H9 (cell line): ENCODE measurements around the gene BMPER. TPM values are rescaled to one million over a fixed set of nuclear protein-coding genes. Genes with fewer than 3 reads are reported as not detected.

Experiments
- DNase-seq: peaks from one replicate; pipeline ENCODE4 v3.0.0-alpha.2; 2017
- H2AFZ ChIP-seq: one replicate; pipeline ENCODE4 v1.6.1; 2013; ENCODE audit warnings: mild to moderate bottlenecking, low read length, control low read depth, moderate library complexity
- H2AK5ac ChIP-seq: 2 replicates; pipeline ENCODE4 v1.6.1; 2013; ENCODE audit warnings: low read length, control low read depth, mixed read lengths; ENCODE audit not compliant: insufficient read length
- H2BK120ac ChIP-seq: one replicate; pipeline ENCODE4 v1.6.1; 2013; ENCODE audit warnings: low read depth, mild to moderate bottlenecking, low read length, control low read depth, inconsistent platforms; ENCODE audit not compliant: poor library complexity, severe bottlenecking
- H2BK12ac ChIP-seq: 2 replicates; pipeline ENCODE4 v1.6.1; 2013; ENCODE audit warnings: low read length, control low read depth, mixed read lengths, low read depth; ENCODE audit not compliant: insufficient read length
- H2BK15ac ChIP-seq: 2 replicates; pipeline ENCODE4 v1.6.1; 2013; ENCODE audit warnings: low read depth, low read length, control low read depth
- H2BK20ac ChIP-seq: one replicate; pipeline ENCODE4 v1.6.1; 2013; ENCODE audit warnings: low read depth, mild to moderate bottlenecking, low read length, control low read depth, inconsistent platforms; ENCODE audit not compliant: poor library complexity, severe bottlenecking
- H2BK5ac ChIP-seq: 2 replicates; pipeline ENCODE4 v1.6.1; 2013; ENCODE audit warnings: low read length, control low read depth, mixed read lengths; ENCODE audit not compliant: insufficient read length
- H3K14ac ChIP-seq: 2 replicates; pipeline ENCODE4 v1.6.1; 2013; ENCODE audit warnings: low read length, control low read depth; ENCODE audit not compliant: insufficient read depth
- H3K18ac ChIP-seq: 2 replicates; pipeline ENCODE4 v1.6.1; 2013; ENCODE audit warnings: low read depth, mild to moderate bottlenecking, mixed read lengths, low read length, control low read depth; ENCODE audit not compliant: insufficient read length
- H3K23ac ChIP-seq: 2 replicates; pipeline ENCODE4 v1.6.1; 2013; ENCODE audit warnings: low read length, control low read depth, mixed read lengths, low read depth; ENCODE audit not compliant: insufficient read length
- H3K23me2 ChIP-seq: 2 replicates; pipeline ENCODE4 v1.6.1; 2013; ENCODE audit warnings: low read depth, mild to moderate bottlenecking, mixed read lengths, low read length, control low read depth; ENCODE audit not compliant: insufficient read length, poor library complexity, severe bottlenecking
- H3K27ac ChIP-seq: 2 replicates; pipeline ENCODE4 v1.5.1; 2013; ENCODE audit warnings: low read length, control low read depth, mixed read lengths, low read depth; ENCODE audit not compliant: insufficient read length
- H3K27me3 ChIP-seq: 2 replicates; pipeline ENCODE4 v1.6.1; 2013; ENCODE audit warnings: low read length, control low read depth, inconsistent platforms; ENCODE audit not compliant: insufficient read depth
- H3K4ac ChIP-seq: 2 replicates; pipeline ENCODE4 v1.6.1; 2013; ENCODE audit warnings: low read depth, mild to moderate bottlenecking, control low read depth, inconsistent platforms, low read length, moderate library complexity
- H3K4me1 ChIP-seq: 2 replicates; pipeline ENCODE4 v1.6.1; 2013; ENCODE audit warnings: low read length, control low read depth, inconsistent platforms; ENCODE audit not compliant: insufficient read depth
- H3K4me2 ChIP-seq: 2 replicates; pipeline ENCODE4 v1.6.1; 2013; ENCODE audit warnings: low read length, control low read depth, mixed read lengths; ENCODE audit not compliant: insufficient read length, insufficient read depth
- H3K56ac ChIP-seq: 2 replicates; pipeline ENCODE4 v1.6.1; 2013; ENCODE audit warnings: low read depth, mild to moderate bottlenecking, mixed read lengths, low read length, control low read depth; ENCODE audit not compliant: insufficient read length
- H3K79me1 ChIP-seq: 2 replicates; pipeline ENCODE4 v1.6.1; 2013; ENCODE audit warnings: low read depth, mild to moderate bottlenecking, moderate library complexity, low read length, control low read depth, inconsistent platforms; ENCODE audit not compliant: insufficient read depth, poor library complexity, severe bottlenecking
- H3K79me2 ChIP-seq: 2 replicates; pipeline ENCODE4 v1.6.1; 2013; ENCODE audit warnings: low read length, control low read depth, inconsistent platforms; ENCODE audit not compliant: insufficient read depth
- H3K9ac ChIP-seq: 2 replicates; pipeline ENCODE4 v1.6.1; 2013; ENCODE audit warnings: low read length, control low read depth, mixed read lengths; ENCODE audit not compliant: insufficient read length; ENCODE audit errors: extremely low read depth
- H3K9me3 ChIP-seq: one replicate; pipeline ENCODE4 v1.6.1; 2013; ENCODE audit warnings: low read depth, low read length, inconsistent platforms; ENCODE audit not compliant: control insufficient read depth
- H3T11ph ChIP-seq: one replicate; pipeline ENCODE4 v1.6.1; 2013; ENCODE audit warnings: mild to moderate bottlenecking, low read length, control low read depth, inconsistent platforms
- H4K20me1 ChIP-seq: one replicate; pipeline ENCODE4 v1.6.1; 2013; ENCODE audit not compliant: control insufficient read depth, insufficient read length, insufficient read depth
- H4K5ac ChIP-seq: 2 replicates; pipeline ENCODE4 v1.6.1; 2013; ENCODE audit warnings: low read depth, mild to moderate bottlenecking, mixed read lengths, low read length, control low read depth; ENCODE audit not compliant: insufficient read length
- H4K8ac ChIP-seq: replicated peaks from 2 replicates; pipeline ENCODE4 v1.6.1; 2013; ENCODE audit warnings: low read length, control low read depth, mixed read lengths, low read depth; ENCODE audit not compliant: insufficient read length
- H4K91ac ChIP-seq: 2 replicates; pipeline ENCODE4 v1.6.1; 2013; ENCODE audit warnings: low read depth, mild to moderate bottlenecking, moderate library complexity, mixed read lengths, low read length, control low read depth; ENCODE audit not compliant: insufficient read length
- H3K27ac Mint-ChIP-seq, 3 experiments: 2 replicates in 2 of 3; 3 replicates in 1 of 3; pipeline ENCODE4 v1.8.0; 2020 to 2021; ENCODE audit warnings: mixed read lengths in 3 of 3, mild to moderate bottlenecking in 1 of 3, moderate library complexity in 1 of 3
- H3K27me3 Mint-ChIP-seq: 2 replicates; pipeline ENCODE4 v1.8.0; 2021; ENCODE audit warnings: low read depth, mild to moderate bottlenecking, moderate library complexity, mixed read lengths
- H3K36me3 Mint-ChIP-seq, 3 experiments: 2 replicates in 2 of 3; 3 replicates in 1 of 3; pipeline ENCODE4 v1.8.0; 2020 to 2021; ENCODE audit warnings: low read depth in 3 of 3, mixed read lengths in 3 of 3; ENCODE audit not compliant: insufficient read depth in 1 of 3
- H3K4me1 Mint-ChIP-seq, 2 experiments: 2 replicates each; pipeline ENCODE4 v1.8.0; 2020; ENCODE audit warnings: mixed read lengths in 2 of 2
- H3K4me3 Mint-ChIP-seq, 2 experiments: 2 replicates in 1 of 2; 3 replicates in 1 of 2; pipeline ENCODE4 v1.8.0; 2020 to 2021; ENCODE audit warnings: mild to moderate bottlenecking in 2 of 2, mixed read lengths in 2 of 2, moderate library complexity in 1 of 2
- H3K9me3 Mint-ChIP-seq, 2 experiments: 2 replicates in 1 of 2; 3 replicates in 1 of 2; pipeline ENCODE4 v1.8.0; 2020; ENCODE audit warnings: mild to moderate bottlenecking in 2 of 2, mixed read lengths in 2 of 2, moderate library complexity in 1 of 2
- WGBS: extraction: QIAGEN DNeasy Blood & Tissue Kit; methylation state at CpG from one replicate; pipeline ENCODE4 v1.1.7; 2013; ENCODE audit warnings: missing lambda C conversion rate, low lambda C conversion rate, mixed read lengths; ENCODE audit not compliant: insufficient read length; ENCODE audit errors: extremely low coverage; 5-methylcytosine and 5-hydroxymethylcytosine counted together
- total RNA-seq: library from RNA; stranded (reverse); gene quantifications from 2 replicates; pipeline ENCODE4 v1.2.1, GENCODE V29; 2021
- TF ChIP-seq, protein P1 (sequence below): fragments of 200-600 bp; sonication (generic); conservative IDR thresholded peaks from 3 replicates; pipeline ENCODE4 v1.8.0; 2021; ENCODE audit warnings: antibody characterized with exemption, mild to moderate bottlenecking

Gene BMPER
- total RNA-seq, 1 experiment from 2014 or later = 0.20 TPM

DNA sequence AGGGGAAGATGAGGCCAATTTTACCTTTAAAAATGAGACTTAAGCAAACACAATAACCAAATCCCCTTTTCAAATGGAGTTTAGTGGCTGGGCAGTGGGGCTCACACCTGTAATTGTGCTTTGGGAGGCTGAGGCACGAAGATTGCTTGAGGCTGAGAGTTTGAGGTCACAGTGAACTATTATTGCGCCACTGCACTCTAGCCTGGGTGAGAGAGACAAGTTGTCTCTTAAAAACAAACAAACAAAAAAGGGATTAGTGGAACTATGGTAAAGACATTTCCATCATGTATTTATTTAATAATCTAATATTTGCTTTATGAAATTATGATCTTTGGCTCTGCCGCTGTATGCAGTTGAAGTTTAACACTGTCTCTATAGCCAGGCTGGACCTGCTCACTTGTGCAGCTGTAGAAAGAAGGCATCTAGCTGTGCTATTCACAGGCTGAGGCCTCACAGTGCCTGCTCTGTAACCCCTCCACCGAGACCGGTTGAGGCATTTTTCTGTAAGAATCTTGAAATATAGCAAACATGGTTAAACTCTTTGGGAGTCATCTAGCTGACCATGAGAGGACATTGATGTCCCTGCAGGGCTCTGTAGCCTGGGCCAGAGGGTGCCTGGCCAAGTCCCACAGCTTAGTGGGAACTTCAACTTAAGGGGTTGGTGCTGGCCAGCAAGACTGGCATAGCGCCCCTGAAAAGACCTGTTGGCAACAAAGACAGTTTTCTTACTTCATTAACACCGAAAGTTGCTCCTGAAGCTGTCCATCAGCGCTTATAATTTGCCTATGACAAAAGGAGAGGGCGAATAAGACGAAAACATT, 131.8 kb downstream of the BMPER start:
- H3K56ac ChIP-seq = no peak overlapping the region
- no peak overlapping the region for H2BK12ac ChIP-seq
- H2BK120ac ChIP-seq = no peak overlapping the region
- H3K4ac ChIP-seq = no peak overlapping the region
- H3K23ac ChIP-seq = no peak overlapping the region
- H3K4me2 ChIP-seq = no peak overlapping the region
- H3K79me1 ChIP-seq = no peaks in the 10 kb centered on the region
- H3K27ac ChIP-seq = no peak overlapping the region
- no peak overlapping the region for H4K8ac ChIP-seq
- Mint-ChIP-seq H3K9me3 (no peaks in the 10 kb centered on the region), H3K4me3 (no peak overlapping the region), H3K36me3 (no peaks in the 10 kb centered on the region), H3K4me1 (peaks cover 13% of the 10 kb centered on the region in 2 experiments), H3K27ac (no peak overlapping the region), H3K27me3 (no peaks in the 10 kb centered on the region)
- H2BK15ac ChIP-seq = no peak overlapping the region
- TF ChIP-seq, protein P1, sequence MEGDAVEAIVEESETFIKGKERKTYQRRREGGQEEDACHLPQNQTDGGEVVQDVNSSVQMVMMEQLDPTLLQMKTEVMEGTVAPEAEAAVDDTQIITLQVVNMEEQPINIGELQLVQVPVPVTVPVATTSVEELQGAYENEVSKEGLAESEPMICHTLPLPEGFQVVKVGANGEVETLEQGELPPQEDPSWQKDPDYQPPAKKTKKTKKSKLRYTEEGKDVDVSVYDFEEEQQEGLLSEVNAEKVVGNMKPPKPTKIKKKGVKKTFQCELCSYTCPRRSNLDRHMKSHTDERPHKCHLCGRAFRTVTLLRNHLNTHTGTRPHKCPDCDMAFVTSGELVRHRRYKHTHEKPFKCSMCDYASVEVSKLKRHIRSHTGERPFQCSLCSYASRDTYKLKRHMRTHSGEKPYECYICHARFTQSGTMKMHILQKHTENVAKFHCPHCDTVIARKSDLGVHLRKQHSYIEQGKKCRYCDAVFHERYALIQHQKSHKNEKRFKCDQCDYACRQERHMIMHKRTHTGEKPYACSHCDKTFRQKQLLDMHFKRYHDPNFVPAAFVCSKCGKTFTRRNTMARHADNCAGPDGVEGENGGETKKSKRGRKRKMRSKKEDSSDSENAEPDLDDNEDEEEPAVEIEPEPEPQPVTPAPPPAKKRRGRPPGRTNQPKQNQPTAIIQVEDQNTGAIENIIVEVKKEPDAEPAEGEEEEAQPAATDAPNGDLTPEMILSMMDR = no peak
- no peaks in the 10 kb centered on the region for H3K27me3 ChIP-seq
- H2BK5ac ChIP-seq = no peak overlapping the region
- no peak overlapping the region for H3K18ac ChIP-seq
- no peak overlapping the region for H2AK5ac ChIP-seq
- H3T11ph ChIP-seq = no peak overlapping the region
- WGBS = no CpG with 5 or more reads among the region's 10 CpGs
- no peaks in the 10 kb centered on the region for H4K20me1 ChIP-seq
- no peaks in the 10 kb centered on the region for H3K79me2 ChIP-seq
- DNase-seq = no peak
- H3K9ac ChIP-seq = no peak overlapping the region
- H4K5ac ChIP-seq = no peak overlapping the region
- no peak overlapping the region for H2BK20ac ChIP-seq
- H3K4me1 ChIP-seq = no peaks in the 10 kb centered on the region; the same call in 1 of the 2 replicates
- no peak overlapping the region for H3K14ac ChIP-seq
- H3K9me3 ChIP-seq = no peaks in the 10 kb centered on the region
- no peaks in the 10 kb centered on the region for H3K23me2 ChIP-seq
- no peak overlapping the region for H2AFZ ChIP-seq
- H4K91ac ChIP-seq = no peak overlapping the region
